GM18951 (cell line): ENCODE measurements around the gene DUT.

Experiments
- POLR2A ChIP-seq: IDR thresholded peaks from 4 replicates; pipeline ENCODE4 v1.6.1; 2011; ENCODE audit warnings: mild to moderate bottlenecking; ENCODE audit not compliant: insufficient read length, insufficient read depth; ENCODE audit errors: extremely low read depth
- in situ Hi-C: fragments of 300-500 bp; cut with MboI; formaldehyde crosslinking; loops from one replicate; pipeline ENCODE4 v1.12.0; 2022; ENCODE audit warnings: low sequenced_read_pairs, mixed read lengths, inconsistent platforms; ENCODE audit not compliant: unreplicated experiment

DUT gene

GRCh38 chr15:48388016-48388851, 57.0 kb downstream of the DUT start:
- no peak for TF ChIP-seq POLR2A
- in situ Hi-C loops = no loop called here

GRCh38 chr15:48388910-48389309, 57.7 kb downstream of the DUT start:
- TF ChIP-seq POLR2A = no peak

DNA sequence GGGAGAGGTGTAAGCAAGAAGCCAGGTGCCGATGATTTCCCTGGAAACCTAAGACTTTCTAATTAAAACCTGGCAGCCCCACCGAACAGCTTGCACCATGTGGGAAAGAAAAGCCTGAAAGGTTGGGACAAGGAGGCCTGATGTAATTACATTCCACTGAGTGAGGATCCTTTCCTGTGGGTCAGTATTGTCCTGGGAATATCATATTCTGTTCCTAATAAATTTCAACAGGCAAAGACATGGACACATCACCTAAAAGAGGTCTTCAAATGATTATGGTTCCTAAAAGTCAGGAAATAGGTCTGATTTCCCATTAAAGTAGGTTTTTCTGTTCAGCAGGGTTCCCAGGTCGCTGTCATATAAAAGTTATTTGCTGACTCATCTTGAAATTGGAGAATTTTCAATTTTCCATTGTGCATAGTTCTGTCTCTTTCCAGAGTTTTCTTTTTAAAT, 58.5 kb downstream of the DUT start:
- TF ChIP-seq POLR2A = no peak
- in situ Hi-C loops = no loop called here

More at GRCh38 chr15:48388910-48389309, 57.7 kb downstream of the DUT start:
- in situ Hi-C loops = no loop called here

GRCh38 chr15:48391950-48392349, 60.7 kb downstream of the DUT start:
- TF ChIP-seq POLR2A = no peak
- in situ Hi-C loops = no loop called here

DNA sequence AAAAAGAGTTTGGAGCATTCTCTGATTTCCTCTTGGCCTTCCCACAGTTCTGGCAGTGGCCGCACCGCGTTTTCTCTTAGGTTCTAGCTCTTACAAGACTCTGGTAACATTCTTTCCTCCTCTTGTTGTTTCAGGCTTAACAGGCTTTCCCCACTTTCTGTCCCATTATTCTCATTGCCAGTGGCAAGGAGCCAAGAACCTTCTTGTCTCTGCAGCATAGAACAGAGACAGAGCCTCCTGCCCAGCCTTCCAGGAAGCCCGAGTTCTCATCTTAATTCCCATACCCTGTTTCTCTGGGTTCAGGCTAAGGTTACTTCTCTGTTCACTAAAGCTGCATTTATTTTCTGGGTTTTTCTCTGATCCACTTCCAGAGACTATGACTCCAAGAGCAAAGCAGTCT, 61.1 kb downstream of the DUT start:
- TF ChIP-seq POLR2A = no peak
- in situ Hi-C loops = no loop called here
